ENCODE results near the gene SAE1.
A peak's percentile ranks its signal among the peaks of the same experiment; 100 is the strongest.
"Not testable (repeated sequence)": the region's sequence is repeated elsewhere in the genome, so short reads cannot be mapped to it uniquely, and the experiment has no call there.

The SAE1 gene

GRCh38 chr19:47253016-47253415 lies 122.4 kb downstream of the SAE1 start:
- not testable (repeated sequence) for DNase-seq (ENCODE audit: low read depth, low spot score); H3K4me3 ChIP-seq (ENCODE audit: low read length)

GRCh38 chr19:47253467-47253881 lies 122.8 kb downstream of the SAE1 start:
- DNase-seq (ENCODE audit: low read depth, low spot score): no peak
- H3K4me3 ChIP-seq (ENCODE audit: low read length): no peak overlapping the region

GRCh38 chr19:47253970-47254369 lies 123.3 kb downstream of the SAE1 start:
- no peak overlapping the region for H3K4me3 ChIP-seq (ENCODE audit: low read length)
- no peak for DNase-seq (ENCODE audit: low read depth, low spot score)

GRCh38 chr19:47255879-47256692 lies 125.5 kb downstream of the SAE1 start, which contains the start of gene CCDC9:
CCDC9 (plus strand) TSS chr19:47256525; CDS start chr19:47258401, 1,876 bp downstream.
- peak; percentile 92 for DNase-seq (ENCODE audit: low read depth, low spot score)
- H3K4me3 ChIP-seq (ENCODE audit: low read length): peak within 1 kb of the TSS; percentile 57

GRCh38 chr19:47256693-47257410 lies 126.2 kb downstream of the SAE1 start:
- peak; percentile 95 for DNase-seq (ENCODE audit: low read depth, low spot score)
- peak overlapping the region; percentile 57 for H3K4me3 ChIP-seq (ENCODE audit: low read length)

GRCh38 chr19:47257411-47258169 lies 127.0 kb downstream of the SAE1 start:
- H3K4me3 ChIP-seq (ENCODE audit: low read length): peak overlapping the region; percentile 50
- no peak for DNase-seq (ENCODE audit: low read depth, low spot score)

GRCh38 chr19:47258434-47258833 lies 127.8 kb downstream of the SAE1 start:
- H3K4me3 ChIP-seq (ENCODE audit: low read length): no peak overlapping the region

GRCh38 chr19:47258895-47259555 lies 128.4 kb downstream of the SAE1 start:
- no peak overlapping the region for H3K4me3 ChIP-seq (ENCODE audit: low read length)
- no peak for DNase-seq (ENCODE audit: low read depth, low spot score)

More at GRCh38 chr19:47258434-47258833, 127.8 kb downstream of the SAE1 start:
- DNase-seq (ENCODE audit: low read depth, low spot score): no peak
